ENCODE results near the gene TAF6.
"Not testable (repeated sequence)": the region's sequence is repeated elsewhere in the genome, so short reads cannot be mapped to it uniquely, and the experiment has no call there.

Gene TAF6

DNA sequence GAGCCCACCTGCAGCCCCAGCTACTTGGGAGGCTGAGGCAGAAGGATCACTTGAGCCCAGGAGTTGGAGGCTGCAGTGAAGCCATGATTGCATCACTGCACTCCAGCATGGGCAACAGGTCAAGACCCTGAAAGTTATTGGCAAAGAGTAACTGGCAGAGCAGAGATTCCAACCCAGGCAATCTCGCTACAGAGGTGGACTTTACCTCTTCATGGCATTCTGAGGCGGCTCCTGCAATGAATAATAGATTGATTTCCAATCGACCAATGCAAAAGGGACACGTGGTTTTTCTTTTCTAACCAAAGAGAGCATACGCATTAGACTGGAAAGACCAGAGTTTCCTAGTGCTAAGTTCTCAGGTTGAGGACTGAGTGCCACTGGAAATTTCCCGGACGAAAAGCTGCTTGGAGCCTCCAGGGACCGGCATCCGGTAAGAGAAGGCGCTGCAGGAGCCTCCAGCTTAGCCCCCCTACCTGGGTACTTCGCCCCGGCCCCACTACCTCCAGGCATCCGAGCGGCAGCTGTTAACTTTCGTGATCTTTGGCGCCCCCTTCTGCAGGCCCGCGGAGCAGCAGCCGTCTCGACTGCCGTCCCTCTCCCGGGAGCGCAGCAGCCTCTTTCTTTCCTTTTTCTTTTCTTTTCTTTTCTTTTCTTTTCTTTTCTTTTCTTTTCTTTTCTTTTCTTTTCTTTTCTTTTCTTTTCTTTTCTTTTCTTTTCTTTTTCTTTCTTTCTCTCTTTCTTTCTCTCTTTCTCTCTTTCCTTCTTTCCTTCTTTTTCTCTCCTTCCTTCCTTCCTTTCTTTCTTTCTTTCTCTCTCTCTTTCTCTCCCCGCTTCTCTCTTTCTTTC is 11.7 kb upstream of the TAF6 start:
- Histone ChIP-seq H3K9me3 (ENCODE audit: control insufficient read depth, low read length) (no peaks in the 10 kb centered on the region), H3K27ac (ENCODE audit: insufficient read depth, low read length, poor library complexity, severe bottlenecking) (no peak overlapping the region), H3K27me3 (replicated peaks; ENCODE audit: control insufficient read depth, insufficient read depth, low read length, poor library complexity, severe bottlenecking) (no peaks in the 10 kb centered on the region), H3K36me3 (ENCODE audit: control insufficient read depth, insufficient read depth, low read length) (no peaks in the 10 kb centered on the region), H3K4me1 (ENCODE audit: control insufficient read depth, insufficient read depth, low read length, poor library complexity, severe bottlenecking) (peaks cover 12% of the 10 kb centered on the region), H3K4me3 (ENCODE audit: insufficient read depth, low read depth, low read length, poor library complexity, severe bottlenecking) (no peak overlapping the region)
- DNase-seq, result peak; percentile 61 to 75 (median 67)

DNA sequence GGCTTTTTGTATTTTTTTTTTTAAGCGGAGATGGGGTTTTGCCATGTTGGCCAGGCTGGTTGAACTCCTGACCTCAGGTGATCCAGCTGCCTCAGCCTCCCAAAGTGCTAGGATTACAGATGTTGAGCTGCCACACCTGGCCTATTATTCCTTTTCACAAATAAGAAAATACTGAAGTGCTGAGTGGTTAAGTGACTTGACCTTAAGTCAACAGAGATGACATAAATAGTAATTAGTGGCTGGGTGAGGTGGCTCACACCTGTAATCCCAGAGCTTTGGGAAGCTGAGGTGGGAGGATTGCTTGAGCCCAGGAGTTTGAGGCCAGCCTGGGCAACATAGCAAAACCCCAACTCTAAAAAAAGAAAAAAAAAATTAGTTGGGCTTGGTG is 11.1 kb upstream of the TAF6 start:
- not testable (repeated sequence) for H3K36me3 ChIP-seq (ENCODE audit: control insufficient read depth, insufficient read depth, low read length); H3K27me3 ChIP-seq (replicated peaks; ENCODE audit: control insufficient read depth, insufficient read depth, low read length, poor library complexity, severe bottlenecking); H3K4me3 ChIP-seq (ENCODE audit: insufficient read depth, low read depth, low read length, poor library complexity, severe bottlenecking); H3K27ac ChIP-seq (ENCODE audit: insufficient read depth, low read length, poor library complexity, severe bottlenecking); DNase-seq; H3K9me3 ChIP-seq (ENCODE audit: control insufficient read depth, low read length)
- H3K4me1 ChIP-seq (ENCODE audit: control insufficient read depth, insufficient read depth, low read length, poor library complexity, severe bottlenecking), result peaks cover 16% of the 10 kb centered on the region

DNA sequence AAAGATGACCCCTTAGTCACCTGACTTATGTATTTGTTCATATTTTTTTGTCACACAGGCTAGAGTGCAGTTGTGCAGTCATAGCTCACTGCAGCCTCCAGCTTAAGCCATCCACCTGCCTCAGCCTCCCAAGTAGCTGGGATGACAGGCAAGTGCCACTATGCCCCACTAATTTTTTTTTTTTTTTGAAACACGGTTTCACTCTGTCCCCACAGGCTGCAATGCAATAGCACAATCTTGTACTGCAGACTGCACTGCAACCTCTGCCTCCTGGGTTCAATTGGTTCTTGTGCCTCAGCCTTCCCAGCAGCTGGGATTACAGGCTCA is 9.4 kb upstream of the TAF6 start:
- Histone ChIP-seq H3K4me1 (ENCODE audit: control insufficient read depth, insufficient read depth, low read length, poor library complexity, severe bottlenecking) (peaks cover 16% of the 10 kb centered on the region), H3K9me3 (ENCODE audit: control insufficient read depth, low read length) (no peaks in the 10 kb centered on the region)

DNA sequence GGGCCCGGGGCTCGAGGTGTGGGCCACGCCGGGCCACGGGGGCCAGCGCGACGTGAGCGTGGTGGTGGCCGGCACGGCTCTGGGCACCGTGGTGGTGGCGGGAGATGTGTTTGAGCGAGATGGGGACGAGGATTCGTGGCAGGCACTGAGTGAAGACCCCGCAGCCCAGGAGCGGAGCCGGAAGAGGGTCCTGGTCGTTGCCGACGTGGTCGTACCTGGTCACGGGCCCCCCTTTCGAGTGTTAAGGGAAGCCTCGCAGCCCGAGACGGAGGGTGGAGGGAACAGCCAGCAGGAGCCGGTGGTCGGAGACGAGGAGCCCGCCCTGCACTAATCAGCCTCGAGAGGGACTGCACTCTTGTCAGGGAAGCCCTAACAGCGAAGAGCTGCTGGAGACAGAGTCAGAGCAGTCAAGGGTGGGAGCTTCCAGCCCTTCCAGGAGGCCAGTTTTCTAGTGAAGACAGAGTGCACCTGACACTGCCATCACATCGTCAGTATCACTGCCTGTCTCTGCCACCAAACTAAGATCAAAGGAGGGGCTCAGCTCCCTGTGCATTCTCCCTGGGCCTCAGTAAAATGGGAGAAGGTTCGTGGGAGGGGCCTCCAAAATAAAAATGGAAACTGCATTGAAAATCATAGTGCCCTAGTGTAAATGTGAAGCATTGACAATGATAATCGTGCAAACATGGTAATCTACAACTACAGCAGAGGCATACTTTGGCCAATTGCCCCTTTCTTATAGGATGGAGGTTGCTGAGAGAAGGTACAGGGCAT is 8.9 kb upstream of the TAF6 start:
- H3K4me3 ChIP-seq (ENCODE audit: insufficient read depth, low read depth, low read length, poor library complexity, severe bottlenecking), result peak overlapping the region; percentile 69
- H3K9me3 ChIP-seq (ENCODE audit: control insufficient read depth, low read length), result no peaks in the 10 kb centered on the region
- H3K27ac ChIP-seq (ENCODE audit: insufficient read depth, low read length, poor library complexity, severe bottlenecking), result peak overlapping the region; percentile 92
- peaks cover 9% of the 10 kb centered on the region for H3K36me3 ChIP-seq (ENCODE audit: control insufficient read depth, insufficient read depth, low read length)
- H3K27me3 ChIP-seq (replicated peaks; ENCODE audit: control insufficient read depth, insufficient read depth, low read length, poor library complexity, severe bottlenecking), result no peaks in the 10 kb centered on the region
- H3K4me1 ChIP-seq (ENCODE audit: control insufficient read depth, insufficient read depth, low read length, poor library complexity, severe bottlenecking), result peaks cover 16% of the 10 kb centered on the region
- DNase-seq, result no peak

More for the DNA sequence above, 9.4 kb upstream of the TAF6 start:
- no peak overlapping the region for H3K27ac ChIP-seq (ENCODE audit: insufficient read depth, low read length, poor library complexity, severe bottlenecking)
- no peaks in the 10 kb centered on the region for H3K27me3 ChIP-seq (replicated peaks; ENCODE audit: control insufficient read depth, insufficient read depth, low read length, poor library complexity, severe bottlenecking)
- peaks cover 9% of the 10 kb centered on the region for H3K36me3 ChIP-seq (ENCODE audit: control insufficient read depth, insufficient read depth, low read length)
- no peak overlapping the region for H3K4me3 ChIP-seq (ENCODE audit: insufficient read depth, low read depth, low read length, poor library complexity, severe bottlenecking)
- DNase-seq, result no peak

DNA sequence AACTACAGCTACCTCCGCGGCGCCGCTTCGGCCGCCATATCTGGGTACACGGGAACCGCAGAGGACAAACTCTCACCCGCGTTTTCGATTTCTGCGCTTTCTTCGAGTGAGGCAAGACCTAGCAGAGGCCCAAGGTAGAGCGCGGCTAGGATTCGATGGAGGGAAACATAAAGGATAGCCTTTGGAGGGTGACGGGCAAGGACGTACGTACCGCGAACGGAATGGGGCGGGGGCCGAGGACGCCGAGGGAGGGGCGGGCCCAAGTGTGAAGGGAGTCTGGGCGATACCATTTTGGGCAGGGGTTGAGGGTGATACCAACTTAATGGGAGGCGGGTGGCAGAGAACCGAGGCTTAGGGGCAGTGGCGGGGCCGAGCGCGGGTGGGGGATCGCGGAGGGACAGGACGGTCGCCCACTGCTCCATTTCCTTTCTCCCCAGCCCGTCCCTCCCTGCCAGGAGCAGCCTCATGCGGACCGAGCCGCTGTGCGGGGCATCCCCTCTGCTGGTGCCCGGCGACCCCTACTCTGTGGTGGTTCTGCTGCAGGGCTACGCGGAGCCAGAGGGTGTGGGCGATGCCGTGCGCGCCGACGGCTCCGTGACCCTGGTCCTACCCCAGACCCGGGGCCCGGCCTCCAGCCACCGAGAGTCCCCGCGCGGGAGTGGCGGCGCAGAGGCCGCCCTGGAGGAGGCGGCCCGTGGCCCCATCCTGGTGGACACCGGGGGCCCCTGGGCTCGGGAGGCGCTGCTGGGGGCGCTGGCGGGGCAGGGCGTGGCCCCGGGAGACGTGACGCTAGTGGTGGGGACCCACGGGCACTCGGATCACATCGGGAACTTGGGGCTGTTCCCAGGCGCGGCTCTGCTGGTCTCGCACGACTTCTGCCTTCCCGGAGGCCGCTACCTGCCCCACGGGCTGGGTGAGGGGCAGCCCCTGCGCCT is 8.0 kb upstream of the TAF6 start, which contains the start of gene MBLAC1:
Gene MBLAC1, plus strand, starts transcription at position 37 of the 935 bp plus-strand sequence. Its CDS starts 429 bp downstream, at position 466.
- peaks cover 16% of the 10 kb centered on the region for H3K36me3 ChIP-seq (ENCODE audit: control insufficient read depth, insufficient read depth, low read length)
- no peaks in the 10 kb centered on the region for H3K9me3 ChIP-seq (ENCODE audit: control insufficient read depth, low read length)
- H3K27ac ChIP-seq (ENCODE audit: insufficient read depth, low read length, poor library complexity, severe bottlenecking), result peak within 1 kb of the TSS; percentile 92
- peaks cover 16% of the 10 kb centered on the region for H3K4me1 ChIP-seq (ENCODE audit: control insufficient read depth, insufficient read depth, low read length, poor library complexity, severe bottlenecking)
- no peaks in the 10 kb centered on the region for H3K27me3 ChIP-seq (replicated peaks; ENCODE audit: control insufficient read depth, insufficient read depth, low read length, poor library complexity, severe bottlenecking)
- H3K4me3 ChIP-seq (ENCODE audit: insufficient read depth, low read depth, low read length, poor library complexity, severe bottlenecking), result peak within 1 kb of the TSS; percentile 69
- peak; percentile 85 to 88 (median 86) for DNase-seq

DNA sequence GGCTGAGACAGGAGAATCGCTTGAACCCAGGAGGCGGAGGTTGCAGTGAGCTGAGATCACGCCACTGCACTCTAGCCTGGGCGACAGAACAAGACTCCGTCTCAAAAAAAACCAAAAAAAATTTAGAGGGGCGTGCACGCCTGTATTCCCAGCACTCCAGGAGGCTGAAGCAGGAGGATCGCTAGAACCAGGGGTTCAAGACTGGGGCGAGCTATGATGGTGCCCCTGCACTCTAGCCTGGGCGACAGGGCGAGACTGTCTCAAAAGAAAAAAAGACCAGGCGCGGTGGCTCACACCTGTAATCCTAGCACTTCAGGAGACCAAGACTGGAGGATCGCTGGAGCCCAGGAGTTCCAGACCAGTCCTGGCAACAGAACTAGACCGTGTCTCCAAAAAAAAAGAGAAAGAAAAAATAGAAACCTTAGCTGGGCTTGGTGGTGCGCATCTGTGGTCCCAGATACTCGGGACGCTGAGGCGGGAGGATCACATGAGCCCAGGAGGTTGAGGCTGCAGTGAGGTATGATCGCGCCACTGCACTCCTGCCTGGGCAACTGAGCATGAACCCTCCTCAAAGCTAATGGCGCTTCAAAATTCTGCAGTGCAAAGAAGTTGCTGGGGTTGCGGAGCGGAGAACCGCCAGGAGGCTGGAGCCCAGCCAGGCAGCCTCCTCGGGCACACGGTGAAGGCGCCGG is 7.2 kb upstream of the TAF6 start:
- Histone ChIP-seq H3K4me1 (ENCODE audit: control insufficient read depth, insufficient read depth, low read length, poor library complexity, severe bottlenecking) (peaks cover 16% of the 10 kb centered on the region), H3K4me3 (ENCODE audit: insufficient read depth, low read depth, low read length, poor library complexity, severe bottlenecking) (peak overlapping the region; percentile 69), H3K9me3 (ENCODE audit: control insufficient read depth, low read length) (no peaks in the 10 kb centered on the region), H3K27ac (ENCODE audit: insufficient read depth, low read length, poor library complexity, severe bottlenecking) (peak overlapping the region; percentile 92), H3K27me3 (replicated peaks; ENCODE audit: control insufficient read depth, insufficient read depth, low read length, poor library complexity, severe bottlenecking) (no peaks in the 10 kb centered on the region), H3K36me3 (ENCODE audit: control insufficient read depth, insufficient read depth, low read length) (peaks cover 17% of the 10 kb centered on the region)
- DNase-seq, result no peak

DNA sequence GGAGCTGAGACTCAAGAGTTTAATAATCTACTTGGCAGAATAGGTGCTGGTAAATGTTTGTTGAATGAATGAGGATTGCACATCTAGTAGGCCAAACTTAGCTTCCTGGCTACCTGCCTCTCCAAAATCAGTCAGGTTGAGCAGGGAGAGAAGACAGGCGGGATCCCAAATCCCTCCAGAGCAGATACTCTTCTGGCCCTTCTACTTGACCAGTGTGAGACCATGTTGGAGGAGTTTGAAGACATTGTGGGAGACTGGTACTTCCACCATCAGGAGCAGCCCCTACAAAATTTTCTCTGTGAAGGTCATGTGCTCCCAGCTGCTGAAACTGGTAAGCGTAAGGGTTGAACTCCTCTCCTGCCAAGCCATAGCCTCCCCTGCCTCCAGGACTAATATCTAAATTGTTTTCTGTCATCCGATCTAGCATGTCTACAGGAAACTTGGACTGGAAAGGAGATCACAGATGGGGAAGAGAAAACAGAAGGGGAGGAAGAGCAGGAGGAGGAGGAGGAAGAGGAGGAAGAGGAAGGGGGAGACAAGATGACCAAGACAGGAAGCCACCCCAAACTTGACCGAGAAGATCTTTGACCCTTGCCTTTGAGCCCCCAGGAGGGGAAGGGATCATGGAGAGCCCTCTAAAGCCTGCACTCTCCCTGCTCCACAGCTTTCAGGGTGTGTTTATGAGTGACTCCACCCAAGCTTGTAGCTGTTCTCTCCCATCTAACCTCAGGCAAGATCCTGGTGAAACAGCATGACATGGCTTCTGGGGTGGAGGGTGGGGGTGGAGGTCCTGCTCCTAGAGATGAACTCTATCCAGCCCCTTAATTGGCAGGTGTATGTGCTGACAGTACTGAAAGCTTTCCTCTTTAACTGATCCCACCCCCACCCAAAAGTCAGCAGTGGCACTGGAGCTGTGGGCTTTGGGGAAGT is 5.4 kb upstream of the TAF6 start:
- Histone ChIP-seq H3K4me1 (ENCODE audit: control insufficient read depth, insufficient read depth, low read length, poor library complexity, severe bottlenecking) (peaks cover 18% of the 10 kb centered on the region), H3K27ac (ENCODE audit: insufficient read depth, low read length, poor library complexity, severe bottlenecking) (no peak overlapping the region), H3K27me3 (replicated peaks; ENCODE audit: control insufficient read depth, insufficient read depth, low read length, poor library complexity, severe bottlenecking) (no peaks in the 10 kb centered on the region), H3K4me3 (ENCODE audit: insufficient read depth, low read depth, low read length, poor library complexity, severe bottlenecking) (no peak overlapping the region), H3K9me3 (ENCODE audit: control insufficient read depth, low read length) (no peaks in the 10 kb centered on the region), H3K36me3 (ENCODE audit: control insufficient read depth, insufficient read depth, low read length) (peaks cover 17% of the 10 kb centered on the region)
- DNase-seq, result no peak

DNA sequence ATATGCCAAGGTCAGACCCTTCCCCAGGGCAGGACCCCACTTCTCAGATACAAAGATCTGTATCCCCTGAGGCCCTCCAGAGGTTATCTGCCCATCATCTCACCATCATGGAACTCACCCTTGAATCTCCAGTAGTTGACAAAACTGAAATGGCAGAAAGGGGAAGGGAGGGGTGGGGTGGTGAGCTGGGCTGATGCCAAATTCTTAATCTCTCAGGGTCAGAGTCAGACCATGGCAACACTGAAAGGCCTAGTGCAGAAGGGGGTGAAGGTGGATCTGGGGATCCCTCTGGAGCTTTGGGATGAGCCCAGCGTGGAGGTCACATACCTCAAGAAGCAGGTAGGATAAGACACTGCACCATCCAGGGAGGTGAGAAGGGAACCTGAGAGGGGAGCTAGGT is 3.4 kb upstream of the TAF6 start:
- no peak overlapping the region for H3K27ac ChIP-seq (ENCODE audit: insufficient read depth, low read length, poor library complexity, severe bottlenecking)
- DNase-seq, result no peak
- H3K4me1 ChIP-seq (ENCODE audit: control insufficient read depth, insufficient read depth, low read length, poor library complexity, severe bottlenecking), result peaks cover 18% of the 10 kb centered on the region

More for the DNA sequence above, 3.4 kb upstream of the TAF6 start:
- peaks cover 17% of the 10 kb centered on the region for H3K36me3 ChIP-seq (ENCODE audit: control insufficient read depth, insufficient read depth, low read length)
- H3K27me3 ChIP-seq (replicated peaks; ENCODE audit: control insufficient read depth, insufficient read depth, low read length, poor library complexity, severe bottlenecking), result no peaks in the 10 kb centered on the region
- H3K9me3 ChIP-seq (ENCODE audit: control insufficient read depth, low read length), result no peaks in the 10 kb centered on the region
- no peak overlapping the region for H3K4me3 ChIP-seq (ENCODE audit: insufficient read depth, low read depth, low read length, poor library complexity, severe bottlenecking)
